GM21526 (cell line): ENCODE data around the gene AP3D1.
"Not testable (repeated sequence)": the region's sequence is repeated elsewhere in the genome, so short reads cannot be mapped to it uniquely, and the experiment has no call there.

Source experiments
- ATAC-seq: cut with Tn5 transposase; IDR thresholded peaks from one replicate; pipeline ENCODE4 v1.9.1; 2021; ENCODE audit warnings: moderate library complexity; ENCODE audit not compliant: unreplicated experiment, low FRiP score

AP3D1 gene

DNA sequence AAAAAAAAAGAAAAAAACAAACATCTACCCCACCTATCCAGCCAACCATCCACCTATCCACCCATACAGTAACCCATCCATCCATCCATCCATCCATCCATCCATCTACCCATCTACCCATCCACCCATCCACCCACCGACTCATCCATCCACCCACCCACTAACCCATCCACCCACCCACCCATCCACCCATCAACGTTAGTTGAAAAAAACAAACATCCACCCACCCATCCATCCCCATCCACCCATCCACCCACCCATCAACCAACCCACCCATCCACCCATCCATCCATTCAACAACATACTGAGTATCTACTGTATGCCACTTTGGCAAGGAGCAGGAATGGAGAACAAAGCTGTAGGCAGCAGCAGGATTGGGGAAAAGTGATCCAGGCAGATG, 6.1 kb upstream of the AP3D1 start:
- ATAC-seq: no peak

GRCh38 chr19:2154587-2155075, 3.3 kb upstream of the AP3D1 start:
- no peak for ATAC-seq

DNA sequence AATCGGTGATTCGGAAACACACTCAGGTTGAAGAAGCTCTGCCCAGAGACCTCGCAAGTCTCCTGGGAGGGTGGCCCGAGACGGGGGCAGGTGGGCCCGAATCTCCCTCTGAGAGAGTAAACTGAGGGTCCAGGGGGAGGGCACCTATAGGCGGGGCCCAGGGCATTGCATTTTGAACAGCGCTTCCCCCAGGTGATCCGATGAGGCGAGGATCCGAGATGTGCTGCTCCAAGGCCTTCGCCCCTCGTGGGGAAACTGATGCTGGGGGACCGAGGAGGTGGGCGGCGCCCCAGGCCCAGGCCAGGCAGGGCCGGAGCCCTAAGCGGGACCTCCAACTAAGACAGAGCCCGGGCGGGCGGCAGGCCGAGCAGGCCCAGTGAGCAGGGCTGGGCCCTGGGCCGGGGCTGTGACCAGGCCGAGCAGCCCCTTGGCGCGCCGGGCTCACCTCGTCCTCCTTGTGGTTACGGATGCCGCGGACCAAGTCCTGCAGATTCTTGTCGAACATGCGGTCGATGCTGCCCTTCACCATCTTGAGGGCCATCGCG, 500 bp downstream of the AP3D1 start:
- peak; percentile 20 for ATAC-seq

DNA sequence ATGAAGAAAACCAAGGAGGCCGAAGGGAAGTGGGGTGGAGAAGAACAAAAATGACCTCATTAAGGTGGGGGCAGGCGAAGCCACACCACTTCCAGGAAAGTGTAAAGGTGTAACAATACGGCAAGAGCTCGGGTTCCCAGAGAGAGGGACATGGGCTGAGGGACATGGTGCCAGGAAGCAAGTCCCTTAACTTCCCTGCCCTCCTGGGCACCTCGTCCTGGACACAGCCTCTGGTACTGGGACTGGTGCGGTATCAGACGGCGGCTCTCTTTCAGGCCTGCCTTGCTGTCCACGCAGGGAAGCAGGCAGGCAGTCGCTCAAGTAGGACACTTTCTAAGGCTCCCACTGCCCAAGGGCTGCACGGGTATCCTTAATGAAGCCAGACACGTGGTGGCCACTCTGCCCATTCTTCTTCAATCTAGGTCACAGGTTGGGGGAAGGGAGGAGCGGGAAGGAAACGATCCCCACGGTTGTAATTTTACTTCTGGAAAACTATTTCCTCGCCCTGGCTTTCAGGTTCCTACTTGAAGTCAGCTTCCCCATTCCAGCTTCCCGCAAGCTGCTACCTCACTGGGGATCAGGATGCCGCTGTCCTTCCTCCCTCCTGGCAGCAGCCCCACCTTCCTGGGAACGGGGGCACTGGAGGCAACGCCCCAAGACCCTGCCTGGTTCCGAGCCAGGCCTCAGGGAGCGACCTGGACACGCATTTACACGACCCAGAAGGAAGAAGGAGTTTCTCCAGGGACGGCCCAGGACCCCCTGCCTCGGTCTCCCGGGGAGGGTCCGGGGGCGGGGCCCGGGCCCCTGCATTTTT, 1.2 kb downstream of the AP3D1 start:
- no peak for ATAC-seq

- ATAC-seq: no peak
These were observed 2.8 kb downstream of the AP3D1 start for GRCh38 chr19:2148482-2149135.

GRCh38 chr19:2145831-2146241, 5.5 kb downstream of the AP3D1 start:
- no peak for ATAC-seq

DNA sequence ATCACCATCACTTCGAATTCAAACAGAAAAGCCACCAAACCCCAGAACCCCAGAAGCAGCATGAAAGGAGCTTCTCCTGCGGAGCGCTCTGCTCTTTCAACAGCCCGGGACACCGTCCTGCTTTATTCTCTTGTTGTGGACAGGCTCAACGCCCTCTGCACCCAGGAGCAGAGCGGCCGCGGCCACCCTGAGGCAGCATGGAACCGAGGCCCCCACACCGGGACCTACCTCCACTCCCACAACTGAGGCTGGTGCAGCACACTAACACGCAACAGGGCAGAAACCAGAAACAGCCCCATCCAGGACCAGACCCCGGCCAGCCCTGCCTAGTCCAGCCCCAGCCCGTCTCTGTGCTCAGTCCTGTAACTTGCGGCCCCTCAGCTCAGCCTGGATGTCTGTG, 7.2 kb downstream of the AP3D1 start:
- ATAC-seq: no peak

GRCh38 chr19:2142173-2142829, 9.1 kb downstream of the AP3D1 start:
- ATAC-seq: no peak

- ATAC-seq: no peak
These were observed 11.2 kb downstream of the AP3D1 start for GRCh38 chr19:2140138-2140569.

- no peak for ATAC-seq
These were observed 11.8 kb downstream of the AP3D1 start for GRCh38 chr19:2139385-2140137.

GRCh38 chr19:2138061-2138728, 13.2 kb downstream of the AP3D1 start:
- no peak for ATAC-seq

DNA sequence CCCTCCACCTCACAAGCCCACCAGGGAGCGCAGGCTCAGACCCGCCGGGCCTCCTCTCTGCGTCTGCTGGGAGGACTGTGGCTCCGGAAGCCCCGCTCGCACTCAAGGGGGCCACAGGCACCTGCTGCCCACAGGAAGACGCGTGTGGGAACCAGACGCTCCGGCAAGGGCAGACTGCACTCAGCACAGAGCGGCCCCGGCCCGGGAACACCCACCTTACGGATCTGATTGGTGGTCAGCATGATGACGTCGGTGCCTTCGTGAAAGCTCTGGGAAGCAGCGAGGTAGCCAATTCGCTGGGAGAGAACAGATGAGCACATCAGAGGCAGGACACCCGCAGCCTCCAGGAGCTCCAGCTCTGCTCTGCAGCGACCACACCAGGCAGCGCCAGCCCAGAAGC, 14.6 kb downstream of the AP3D1 start:
- ATAC-seq: no peak

DNA sequence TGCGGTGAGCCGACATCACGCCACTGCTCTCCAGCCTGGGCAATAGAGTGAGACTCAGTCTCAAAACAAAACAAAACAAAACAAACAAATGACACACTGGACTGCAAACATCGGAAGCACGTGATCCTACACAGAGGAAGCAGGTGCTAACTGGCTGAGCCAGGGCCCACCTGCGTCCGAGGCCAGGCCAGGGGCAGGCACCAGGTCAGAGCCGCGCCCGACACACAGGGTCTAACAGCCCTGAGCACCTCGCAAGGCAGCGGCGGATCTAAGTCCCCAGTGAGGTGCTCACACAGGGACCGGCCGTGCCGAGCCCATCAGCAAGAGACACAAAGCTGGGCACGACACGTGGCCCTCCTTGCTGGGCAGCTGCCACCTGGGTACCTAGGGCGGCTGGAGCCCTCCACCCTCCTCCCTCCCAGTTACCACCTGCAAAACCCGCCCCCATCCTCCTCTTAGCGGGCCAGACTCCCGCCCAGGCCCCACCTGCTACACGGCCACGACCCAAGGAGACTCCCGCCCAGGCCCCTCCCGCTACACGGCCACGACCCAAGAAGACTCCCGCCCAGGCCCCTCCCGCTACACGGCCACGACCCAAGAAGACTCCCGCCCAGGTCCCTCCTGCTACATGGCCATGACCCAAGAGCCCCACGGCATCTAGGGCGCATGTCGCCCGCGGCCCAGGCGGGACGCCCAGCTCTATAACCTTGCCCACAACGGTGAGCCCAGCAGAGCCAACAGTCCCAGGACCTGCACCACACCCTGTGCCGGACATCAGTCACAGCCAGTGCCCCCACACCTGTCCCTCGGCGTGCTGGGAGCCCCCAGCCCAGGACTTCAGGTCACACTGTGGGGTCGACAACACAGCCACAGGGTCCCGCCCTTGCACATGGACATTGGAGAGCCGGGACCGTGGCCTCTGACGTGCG, 15.6 kb downstream of the AP3D1 start:
- ATAC-seq: no peak

DNA sequence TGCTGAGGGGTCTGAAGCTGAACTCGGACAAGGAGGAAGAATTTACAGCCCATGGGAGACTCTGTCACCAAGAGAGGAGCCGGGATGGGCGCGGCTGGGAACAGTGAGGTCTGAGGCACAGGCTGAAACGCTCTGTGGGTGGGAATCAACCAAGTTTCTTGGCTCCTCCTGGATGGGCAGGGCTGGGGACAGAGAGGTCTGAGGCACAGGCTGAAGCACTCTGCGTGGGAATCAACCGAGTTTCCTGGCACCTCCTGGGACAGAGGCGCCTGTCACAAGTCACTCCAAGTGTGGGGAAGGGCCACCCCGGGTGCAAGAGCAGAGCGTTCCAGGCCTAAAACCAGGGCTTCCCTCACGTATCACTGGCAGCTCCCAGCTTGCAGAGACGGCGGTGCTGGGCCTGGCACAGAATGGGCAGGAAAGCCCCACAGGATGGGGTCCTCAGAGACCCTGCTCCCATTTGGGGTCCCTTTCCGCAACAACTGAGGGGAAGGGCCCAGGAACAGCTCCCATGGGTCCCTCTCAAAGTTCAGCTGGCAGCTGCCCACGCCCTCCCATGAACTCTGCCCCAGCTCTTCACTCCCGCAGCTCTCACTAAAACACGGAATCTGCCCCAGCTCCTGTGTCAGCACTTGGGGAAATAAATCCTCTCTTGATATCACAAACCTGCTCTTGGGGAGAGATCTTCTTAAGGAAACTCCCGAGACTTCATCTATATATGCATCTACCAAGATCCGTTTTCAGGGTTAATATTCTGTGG, 18.5 kb downstream of the AP3D1 start:
- ATAC-seq: no peak

DNA sequence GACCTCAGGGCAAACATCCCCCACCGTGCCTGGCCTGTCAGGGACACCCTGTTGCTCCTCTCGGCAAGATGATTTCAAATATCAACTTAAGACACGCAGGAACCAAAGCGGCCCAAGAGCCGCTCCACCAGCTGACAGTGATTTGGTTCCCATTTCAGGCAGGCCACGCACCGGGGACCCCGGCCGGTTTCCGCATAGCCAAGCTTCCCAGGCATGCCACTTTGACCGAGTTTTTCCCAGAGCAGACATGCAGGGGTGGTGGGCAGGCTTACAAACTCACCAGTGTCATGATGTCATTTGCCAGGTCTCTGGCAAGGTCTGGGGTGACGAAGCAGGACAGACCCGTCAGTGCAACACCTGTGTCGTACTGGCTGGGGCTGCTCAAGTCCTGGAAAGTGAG, 19.2 kb downstream of the AP3D1 start:
- ATAC-seq: no peak

GRCh38 chr19:2131012-2131975, 20.1 kb downstream of the AP3D1 start:
- not testable (repeated sequence) for ATAC-seq
